Ovary (tissue), 9 donors: ENCODE data around the gene KRT7. TPM values are rescaled to one million over a fixed set of nuclear protein-coding genes. Genes with fewer than 3 reads are reported as not detected.

Source experiments
- DNase-seq, 5 donors: peaks; one replicate each; pipeline ENCODE4 v3.0.0-alpha.2; 2019 to 2020
- H3K27ac ChIP-seq, 2 donors: fragments of 200-600 bp; one replicate each; pipeline versions ENCODE4 v1.5.1 to v1.8.0; 2019 to 2022
- H3K27me3 ChIP-seq: fragments of 200-600 bp; one replicate; pipeline ENCODE4 v1.8.0; 2022
- H3K36me3 ChIP-seq: fragments of 200-600 bp; sonication (generic); one replicate; pipeline ENCODE4 v1.5.1; 2019
- H3K4me1 ChIP-seq: one replicate; pipeline ENCODE4 v1.8.1; 2013; ENCODE audit warnings: mild to moderate bottlenecking, moderate library complexity; ENCODE audit not compliant: insufficient read depth
- H3K4me3 ChIP-seq: fragments of 200-600 bp; sonication (generic); one replicate; pipeline ENCODE4 v1.5.1; 2017
- H3K9me3 ChIP-seq, 2 donors: fragments of 200-600 bp in 1 of 2; sonication (generic) in 1 of 2; one replicate each; pipeline versions ENCODE4 v1.5.1 to v1.8.1; 2013 to 2019; ENCODE audit warnings: mild to moderate bottlenecking in 1 of 2, moderate library complexity in 1 of 2
- EP300 ChIP-seq: sonication (generic); formaldehyde crosslinking; IDR thresholded peaks from one replicate; pipeline ENCODE4 v1.6.1; 2017; ENCODE audit warnings: antibody characterized with exemption
- POLR2A ChIP-seq: fragments of 450-650 bp; IDR thresholded peaks from one replicate; pipeline ENCODE4 v1.6.1; 2017; ENCODE audit warnings: antibody characterized with exemption, mild to moderate bottlenecking, moderate library complexity
- WGBS, 3 donors: extraction: QIAGEN DNeasy Blood & Tissue Kit in 1 of 3; methylation state at CpG; one replicate each; pipeline versions ENCODE4 v1.1.5 to v1.1.7; 2013 to 2017; 5-methylcytosine and 5-hydroxymethylcytosine counted together
- intact Hi-C, 4 donors: fragments of 100-400 bp; cut with DNase I; formaldehyde crosslinking; loops; one replicate each; pipeline versions ENCODE4 v1.11.0 to v1.15.1; 2022 to 2023
- polyA plus RNA-seq, 2 donors: library from polyadenylated mRNA; stranded (reverse); fragments of 200-250 nt in 1 of 2; fragments of 350-450 nt in 1 of 2; fragmentation: Illumina TruSeq in 1 of 2; extraction: RNeasy Lipid Tissue Mini Kit (QIAGEN cat#74804) in 1 of 2; gene quantifications; one replicate each; pipeline ENCODE4 v1.2.3, GENCODE V29; 2013 to 2014
- total RNA-seq, 7 donors: library from RNA; depleted of rRNA in 2 of 7; stranded (reverse); fragments of >200 nt in 2 of 7; fragmentation: NEBNext Ultra II Directional in 3 of 7; extraction: Animal tissue kit (Norgen Biotek cat#: 25700) in 3 of 7; gene quantifications; one replicate each; pipeline versions ENCODE4 v1.1.0 to v1.2.4, GENCODE V29; 2016 to 2023
- TF ChIP-seq, protein P1 (sequence below), 3 donors: fragments of 450-650 bp in 2 of 3; fragments of 200-600 bp in 1 of 3; IDR thresholded peaks; one replicate each; pipeline versions ENCODE4 v1.5.1 to v1.8.0; 2016 to 2022; ENCODE audit warnings: antibody characterized with exemption in 3 of 3, mild to moderate bottlenecking in 1 of 3
- donor health status: DM: no; HTN: no; CAD: no; lungs with moderate emphysema.
- donor health status: DM: no; HTN: no; CAD: no.
- donor health status: Bipolar disorder and iron deficiency.
- donor health status: DM: yes; HTN: yes; CAD: no.
- donor health status: DM: no; HTN: no; CAD: no.
- donor health status: DM: yes; HTN: yes; CAD: no.

KRT7 gene
- total and polyA plus RNA-seq, 9 donors, result 0.37 to 379 (median 22.7) TPM; not detected in 1

DNA sequence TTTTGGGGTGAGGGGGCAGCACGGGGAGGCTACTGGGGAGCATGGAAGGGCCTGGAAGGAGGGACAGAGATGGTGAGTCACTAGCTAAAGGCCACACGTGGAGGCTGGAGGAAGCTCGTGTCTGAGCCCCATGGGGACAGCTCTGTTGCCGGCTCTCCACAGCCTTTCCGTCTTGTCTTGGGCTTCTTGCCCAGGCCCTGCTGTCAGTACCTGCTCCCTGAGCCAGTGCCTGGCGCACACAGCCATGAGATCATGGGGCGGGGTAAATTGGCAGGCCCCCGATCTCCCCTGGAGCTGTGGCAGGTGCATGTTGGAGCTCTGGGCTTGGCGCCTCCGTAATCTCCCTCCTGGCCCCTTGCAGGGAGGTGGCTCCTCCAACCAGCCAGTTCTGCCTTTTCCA, 25.1 kb upstream of the KRT7 start:
- peak in 2 of 5 donors; percentile 5 to 27 for DNase-seq
- H3K4me3 ChIP-seq, result no peak overlapping the region
- H3K27me3 ChIP-seq, result no peaks in the 10 kb centered on the region
- intact Hi-C loops, result loop anchor here in 1 of 4 donors (5.0 kb wide), 1 partner anchor 41 kb away; no protein-coding TSS in a partner anchor
- TF ChIP-seq, protein P1, sequence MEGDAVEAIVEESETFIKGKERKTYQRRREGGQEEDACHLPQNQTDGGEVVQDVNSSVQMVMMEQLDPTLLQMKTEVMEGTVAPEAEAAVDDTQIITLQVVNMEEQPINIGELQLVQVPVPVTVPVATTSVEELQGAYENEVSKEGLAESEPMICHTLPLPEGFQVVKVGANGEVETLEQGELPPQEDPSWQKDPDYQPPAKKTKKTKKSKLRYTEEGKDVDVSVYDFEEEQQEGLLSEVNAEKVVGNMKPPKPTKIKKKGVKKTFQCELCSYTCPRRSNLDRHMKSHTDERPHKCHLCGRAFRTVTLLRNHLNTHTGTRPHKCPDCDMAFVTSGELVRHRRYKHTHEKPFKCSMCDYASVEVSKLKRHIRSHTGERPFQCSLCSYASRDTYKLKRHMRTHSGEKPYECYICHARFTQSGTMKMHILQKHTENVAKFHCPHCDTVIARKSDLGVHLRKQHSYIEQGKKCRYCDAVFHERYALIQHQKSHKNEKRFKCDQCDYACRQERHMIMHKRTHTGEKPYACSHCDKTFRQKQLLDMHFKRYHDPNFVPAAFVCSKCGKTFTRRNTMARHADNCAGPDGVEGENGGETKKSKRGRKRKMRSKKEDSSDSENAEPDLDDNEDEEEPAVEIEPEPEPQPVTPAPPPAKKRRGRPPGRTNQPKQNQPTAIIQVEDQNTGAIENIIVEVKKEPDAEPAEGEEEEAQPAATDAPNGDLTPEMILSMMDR (IDR thresholded peaks at IDR 0.05), result no peak
- TF ChIP-seq POLR2A (no peak), EP300 (no peak)
- 37 to 43% (median 38%) methylated on average over 10 of the region's 10 CpGs for WGBS, 3 donors
- H3K36me3 ChIP-seq, result no peaks in the 10 kb centered on the region
- no peak overlapping the region for H3K27ac ChIP-seq
- H3K4me1 ChIP-seq, result no peaks in the 10 kb centered on the region
- no peaks in the 10 kb centered on the region for H3K9me3 ChIP-seq

DNA sequence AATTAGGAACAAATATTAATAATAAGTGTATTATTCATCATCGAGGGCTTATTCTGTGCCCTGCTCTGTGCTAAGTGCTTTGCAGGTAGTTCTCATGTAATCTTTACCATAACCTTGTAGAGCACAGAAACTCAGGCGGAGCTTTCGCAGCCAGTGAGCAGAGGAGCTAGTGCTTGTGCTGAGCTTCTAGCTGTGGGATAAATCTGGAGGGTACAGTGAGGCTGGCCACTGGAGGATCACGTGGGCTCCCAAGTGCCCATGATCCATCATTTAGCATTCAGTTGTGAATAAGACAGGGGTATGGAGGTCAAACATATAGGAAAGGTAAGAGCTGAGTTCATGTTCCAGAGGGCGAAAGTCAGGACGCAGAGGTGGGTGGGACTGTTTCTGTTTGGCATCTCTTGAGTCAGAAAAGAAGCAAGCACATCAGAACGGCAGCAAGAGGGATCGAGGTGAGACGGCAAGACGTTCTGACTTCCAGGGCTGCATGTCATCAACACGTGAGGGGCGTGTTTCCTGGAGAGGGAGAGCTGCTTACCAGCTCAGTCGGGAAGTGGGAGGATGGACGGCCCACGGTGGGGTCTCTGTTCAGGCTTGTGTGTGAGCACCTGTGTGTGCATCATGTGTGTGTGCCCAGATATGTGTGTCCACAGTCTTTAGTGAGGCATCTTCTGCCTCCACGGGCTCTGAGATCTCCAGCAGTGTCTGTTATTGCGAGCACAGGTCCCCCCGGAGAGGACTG, 24.4 kb upstream of the KRT7 start:
- intact Hi-C loops, result loop anchor here in 1 of 4 donors (5.0 kb wide), 1 partner anchor 41 kb away; no protein-coding TSS in a partner anchor
- no peak overlapping the region for H3K4me3 ChIP-seq

DNA sequence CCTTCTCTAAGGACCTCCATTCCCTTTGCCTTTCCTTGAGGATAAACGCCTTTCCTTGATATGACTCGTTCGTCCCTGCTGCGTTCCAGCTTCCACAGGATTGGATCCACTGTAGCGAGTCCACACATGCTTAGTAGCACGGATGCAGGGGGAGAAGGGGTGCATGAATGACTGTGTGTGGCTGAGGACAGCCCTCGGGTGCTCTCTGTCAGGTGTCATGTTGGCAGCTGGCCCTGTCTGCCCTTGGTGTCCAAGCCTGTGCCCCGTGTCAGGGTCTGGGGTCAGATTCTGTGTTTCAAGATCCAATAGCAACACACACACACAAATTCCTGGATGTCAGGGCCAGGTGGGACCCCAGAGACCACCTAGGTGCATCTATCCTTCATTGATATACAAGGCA, 23.7 kb upstream of the KRT7 start:
- no peaks in the 10 kb centered on the region for H3K4me1 ChIP-seq
- no peak for DNase-seq
- no peak overlapping the region for H3K4me3 ChIP-seq

More for the DNA sequence above, 24.4 kb upstream of the KRT7 start:
- TF ChIP-seq EP300 (no peak), POLR2A (no peak)
- TF ChIP-seq, protein P1 (IDR thresholded peaks at IDR 0.05), result no peak
- no peak for DNase-seq
- Histone ChIP-seq H3K9me3 (no peaks in the 10 kb centered on the region), H3K36me3 (no peaks in the 10 kb centered on the region), H3K4me1 (no peaks in the 10 kb centered on the region), H3K27me3 (no peaks in the 10 kb centered on the region), H3K27ac (no peak overlapping the region)
- WGBS, 3 donors, result 54 to 63% (median 61%) methylated on average over 18 of the region's 18 CpGs

DNA sequence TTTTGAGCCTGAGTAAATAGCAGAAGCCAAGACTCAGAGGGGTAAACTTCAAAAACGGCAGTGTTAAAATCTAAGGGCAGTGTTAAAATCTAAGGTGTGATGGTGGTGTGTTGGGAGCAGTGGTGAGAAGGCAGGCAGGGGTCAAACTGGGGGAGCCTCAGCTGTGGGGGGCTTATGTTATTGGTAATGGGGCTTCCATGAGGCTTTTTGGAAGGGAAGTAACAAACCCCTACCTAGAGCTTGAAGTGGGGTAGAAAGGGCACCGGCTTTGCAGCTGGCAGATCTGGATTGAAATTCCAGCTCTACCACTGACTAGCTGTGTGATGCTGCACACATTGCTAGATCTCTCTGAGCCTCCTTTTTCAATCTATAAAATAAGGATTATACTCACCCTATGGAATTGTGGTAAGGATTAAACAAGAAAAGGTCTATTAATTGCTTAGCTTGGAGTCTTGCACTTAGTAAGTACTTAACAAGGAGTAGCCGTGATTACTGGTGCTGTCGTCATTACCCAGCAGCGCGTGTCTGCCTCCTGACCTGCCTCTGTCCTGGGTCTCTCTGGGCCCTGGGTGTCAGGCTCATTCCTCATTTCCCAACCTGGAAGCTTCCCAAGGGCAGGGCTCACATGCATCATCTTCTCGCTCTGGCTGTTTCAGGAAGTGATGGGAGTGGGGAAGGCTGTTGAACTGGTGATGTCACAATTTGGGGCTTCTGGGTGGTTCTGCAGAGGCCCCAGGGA, 22.7 kb upstream of the KRT7 start:
- no peaks in the 10 kb centered on the region for H3K4me1 ChIP-seq
- H3K9me3 ChIP-seq, result no peaks in the 10 kb centered on the region
- no peaks in the 10 kb centered on the region for H3K27me3 ChIP-seq
- TF ChIP-seq, protein P1 (IDR thresholded peaks at IDR 0.05), result no peak
- no peak for TF ChIP-seq EP300
- TF ChIP-seq POLR2A, result no peak
- 84 to 88% (median 86%) methylated on average over 7 of the region's 7 CpGs for WGBS, 3 donors
- intact Hi-C loops, result loop anchor here in 2 of 4 donors (5.0 kb wide), 1 partner anchor 53 kb away; no protein-coding TSS in a partner anchor
- H3K4me3 ChIP-seq, result no peak overlapping the region
- no peaks in the 10 kb centered on the region for H3K36me3 ChIP-seq
- peak in 2 of 5 donors; percentile 2 to 24 for DNase-seq
- H3K27ac ChIP-seq, result no peak overlapping the region

More for the DNA sequence above, 23.7 kb upstream of the KRT7 start:
- Histone ChIP-seq H3K27ac (no peak overlapping the region), H3K36me3 (no peaks in the 10 kb centered on the region), H3K27me3 (no peaks in the 10 kb centered on the region), H3K9me3 (no peaks in the 10 kb centered on the region)
- WGBS, 3 donors, result 50 to 66% (median 64%) methylated on average over 8 of the region's 8 CpGs
- intact Hi-C loops, result loop anchor here in 1 of 4 donors (5.0 kb wide), 1 partner anchor 42 kb away; no protein-coding TSS in a partner anchor
- TF ChIP-seq POLR2A (no peak), EP300 (no peak)
- TF ChIP-seq, protein P1 (IDR thresholded peaks at IDR 0.05), result no peak
